Measurements from ENCODE around the gene PTPRE. TPM values are rescaled to one million over a fixed set of nuclear protein-coding genes. Genes with fewer than 3 reads are reported as not detected.

Gene PTPRE
- total and polyA plus RNA-seq, 10 of the 15 experiments (the other 5 are each of a cell fraction or from before 2014, with no cell fraction given): 2.9 to 7.6 (median 5.8) TPM

DNA sequence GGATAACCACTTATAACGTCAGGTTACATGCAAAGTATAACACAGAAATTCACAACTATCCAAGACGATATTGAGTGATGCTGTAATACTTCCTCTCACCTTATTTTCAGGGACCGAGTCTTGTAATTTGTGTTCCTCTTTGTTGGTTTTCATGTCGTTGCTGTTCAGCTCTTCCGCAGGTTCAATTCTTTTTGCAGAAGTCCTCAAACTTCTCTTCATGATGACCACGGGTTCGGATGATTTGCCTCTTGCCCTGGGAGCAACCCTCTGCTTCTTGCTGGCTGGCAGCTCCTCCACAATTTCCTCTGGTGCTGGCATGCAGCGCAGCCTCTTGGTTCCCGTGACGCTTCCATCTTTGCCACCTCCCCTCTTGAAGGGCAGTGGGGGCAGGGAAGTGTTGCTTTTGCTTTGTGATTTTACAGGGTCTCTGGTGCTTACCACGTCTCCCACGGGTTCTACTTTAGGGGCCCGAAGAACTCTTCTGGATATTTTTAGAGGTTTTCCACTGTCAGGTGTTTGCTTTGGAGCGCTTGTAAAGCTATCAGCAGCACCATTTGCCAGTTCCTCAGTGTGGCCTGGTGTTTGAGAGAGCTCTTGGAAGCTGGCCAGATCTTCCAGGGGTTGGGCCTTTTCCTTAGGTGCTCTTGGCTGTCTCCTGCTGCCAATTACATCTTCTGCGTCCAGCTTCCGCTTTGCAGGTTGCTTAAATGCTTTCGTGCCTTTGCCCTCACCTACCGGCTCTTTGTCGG, 195.8 kb downstream of the PTPRE start:
- 86% methylated on average over 19 of the region's 19 CpGs for WGBS (ENCODE audit: insufficient coverage, insufficient replicate concordance, low lambda C conversion rate, missing lambda C conversion rate)
- Histone ChIP-seq H2AFZ (ENCODE audit: control insufficient read depth, low read depth, low read length) (no peak overlapping the region), H3K9me3 (replicated peaks; ENCODE audit: control insufficient read depth, insufficient read depth, low read length) (no peaks in the 10 kb centered on the region), H3K4me1 (ENCODE audit: control insufficient read depth, insufficient read depth, low read length) (no peaks in the 10 kb centered on the region), H3K27me3 (replicated peaks in 1 of 2; ENCODE audit: control insufficient read depth in 2 of 2, insufficient read depth in 2 of 2, low read length in 1 of 2) (no peaks in the 10 kb centered on the region), H3K36me3 (ENCODE audit: control insufficient read depth in 2 of 2, insufficient read depth in 2 of 2, low read length in 1 of 2) (peaks cover 49 to 63% of the 10 kb centered on the region in 2 experiments), H3K9ac (ENCODE audit: control insufficient read depth, insufficient read depth, low read length) (no peak overlapping the region), H3K27ac (ENCODE audit: control insufficient read depth, insufficient read depth) (no peak overlapping the region), H3K4me3 (no peak overlapping the region), H4K20me1 (ENCODE audit: control insufficient read depth, insufficient read depth) (no peaks in the 10 kb centered on the region; the same call in 1 of the 2 replicates), H3K79me2 (ENCODE audit: control insufficient read depth, insufficient read depth, low read length) (no peaks in the 10 kb centered on the region), H3K4me2 (ENCODE audit: control insufficient read depth, insufficient read depth) (no peak overlapping the region)
- DNase-seq (ENCODE audit: low read depth, low spot score) (no peak), ATAC-seq (no peak), FAIRE-seq (no peak)
- RAD21 ChIA-PET (ENCODE audit: unreplicated experiment): no interaction called here
- intact Hi-C loops (cut with micrococcal nuclease; ENCODE audit: unreplicated experiment): no loop called here
- BruUV-seq (replicated peaks): no TSS peak
- no peak for TF ChIP-seq ZNF24 (IDR thresholded peaks at IDR 0.05)
- TF ChIP-seq NFXL1 (IDR thresholded peaks at IDR 0.05; ENCODE audit: borderline replicate concordance): no peak
- no peak for TF ChIP-seq RUNX3 (IDR thresholded peaks at IDR 0.05; ENCODE audit: low read length)
- no peak for TF ChIP-seq PRDM15 (CRISPR knock-in tag; IDR thresholded peaks at IDR 0.05)
- no peak for TF ChIP-seq EED (IDR thresholded peaks at IDR 0.05; ENCODE audit: low read depth)
- TF ChIP-seq PKNOX1 (IDR thresholded peaks at IDR 0.05): no peak
- SMC1A ChIA-PET (ENCODE audit: uncharacterized antibody, unreplicated experiment): interaction anchor here (1.1 kb wide), 1 partner anchor 18 kb away, joined by 3 read pairs; no protein-coding TSS in a partner anchor
- CTCF ChIA-PET: no interaction called here
- in situ Hi-C loops (cut with MboI): no loop called here
- POLR2A ChIA-PET: no interaction called here
